ENCODE results near the gene MAD1L1. TPM values are rescaled to one million over a fixed set of nuclear protein-coding genes. Genes with fewer than 3 reads are reported as not detected.

Gene MAD1L1
- total RNA-seq, 1 experiment from 2014 or later, result 43.8 TPM

GRCh38 chr7:2016761-2017480 is 215.8 kb downstream of the MAD1L1 start:
- peak; percentile 9 for DNase-seq (ENCODE audit: low spot score)
- POLR2A ChIA-PET, result no interaction called here
- TF ChIP-seq, protein P1, sequence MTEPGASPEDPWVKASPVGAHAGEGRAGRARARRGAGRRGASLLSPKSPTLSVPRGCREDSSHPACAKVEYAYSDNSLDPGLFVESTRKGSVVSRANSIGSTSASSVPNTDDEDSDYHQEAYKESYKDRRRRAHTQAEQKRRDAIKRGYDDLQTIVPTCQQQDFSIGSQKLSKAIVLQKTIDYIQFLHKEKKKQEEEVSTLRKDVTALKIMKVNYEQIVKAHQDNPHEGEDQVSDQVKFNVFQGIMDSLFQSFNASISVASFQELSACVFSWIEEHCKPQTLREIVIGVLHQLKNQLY (CRISPR knock-in tag; IDR thresholded peaks at IDR 0.05), result no peak
- no peak for TF ChIP-seq JAZF1 (CRISPR knock-in tag; IDR thresholded peaks at IDR 0.05)
- TF ChIP-seq SP1 (CRISPR knock-in tag; conservative IDR thresholded peaks at IDR 0.05), result no peak
- CTCF ChIA-PET, result no interaction called here
- Mint-ChIP-seq H3K27me3 (ENCODE audit: low read depth) (no peaks in the 10 kb centered on the region), H3K36me3 (no peaks in the 10 kb centered on the region), H3K9me3 (no peaks in the 10 kb centered on the region), H3K4me3 (no peak overlapping the region), H3K4me1 (peaks cover 4% of the 10 kb centered on the region), H3K27ac (0 out of 2 replicates have a peak overlapping the region, but pooled peaks have one; percentile 49)
- no peak for ATAC-seq

DNA sequence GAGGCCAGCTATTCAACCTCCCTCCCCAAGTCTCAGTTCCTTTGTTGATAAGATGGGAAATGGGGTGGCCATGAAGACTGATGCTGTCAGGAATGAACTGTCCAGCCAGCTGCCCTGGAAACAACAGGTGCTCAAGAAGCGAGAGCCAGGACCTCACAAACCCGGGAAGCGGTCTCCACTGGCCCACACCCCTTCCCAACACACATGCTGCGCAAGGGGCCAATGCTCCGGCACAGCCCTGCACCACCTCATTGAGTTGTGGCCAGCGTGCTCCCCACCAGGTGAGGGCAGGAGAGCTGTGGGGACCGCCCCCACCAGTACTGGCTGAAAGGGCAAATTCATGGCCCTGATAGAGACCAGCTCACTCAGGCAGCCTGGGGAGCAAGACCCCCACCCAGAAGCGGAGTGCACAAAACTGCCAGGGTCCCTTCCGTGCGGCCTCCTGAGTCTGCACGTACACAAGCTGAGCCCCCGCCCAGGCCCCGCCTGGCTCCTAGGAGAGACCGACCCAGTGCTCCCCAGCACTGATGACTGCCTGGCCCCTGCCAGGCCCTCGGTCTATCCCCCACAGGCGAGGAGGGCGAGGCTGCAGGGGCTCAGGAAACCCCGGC is 216.6 kb downstream of the MAD1L1 start:
- CTCF ChIA-PET, result no interaction called here
- H3K27me3 Mint-ChIP-seq (ENCODE audit: low read depth), result no peaks in the 10 kb centered on the region
- POLR2A ChIA-PET, result no interaction called here

More for the DNA sequence above, 216.6 kb downstream of the MAD1L1 start:
- Mint-ChIP-seq H3K27ac (no peak overlapping the region), H3K9me3 (no peaks in the 10 kb centered on the region), H3K4me3 (no peak overlapping the region), H3K4me1 (peaks cover 4% of the 10 kb centered on the region), H3K36me3 (no peaks in the 10 kb centered on the region)
- TF ChIP-seq ZNF416 (CRISPR knock-in tag; IDR thresholded peaks at IDR 0.05) (no peak), ZNF671 (CRISPR knock-in tag; IDR thresholded peaks at IDR 0.05) (no peak), NFE2L1 (CRISPR knock-in tag; IDR thresholded peaks at IDR 0.05) (no peak), ZNF396 (CRISPR knock-in tag; IDR thresholded peaks at IDR 0.05; ENCODE audit: borderline replicate concordance) (no peak), PRRX2 (CRISPR knock-in tag; IDR thresholded peaks at IDR 0.05) (no peak), GABPB1 (CRISPR knock-in tag; IDR thresholded peaks at IDR 0.05) (no peak), MXD4 (CRISPR knock-in tag; IDR thresholded peaks at IDR 0.05; ENCODE audit: borderline replicate concordance) (no peak), ZMAT4 (CRISPR knock-in tag; IDR thresholded peaks at IDR 0.05) (no peak), ZNF138 (CRISPR knock-in tag; conservative IDR thresholded peaks at IDR 0.05) (no peak), ZNF232 (CRISPR knock-in tag; IDR thresholded peaks at IDR 0.05) (no peak), TCF7 (CRISPR knock-in tag; IDR thresholded peaks at IDR 0.05; ENCODE audit: low read depth) (no peak), ZNF512 (CRISPR knock-in tag; IDR thresholded peaks at IDR 0.05; ENCODE audit: borderline replicate concordance) (no peak), ZNF317 (CRISPR knock-in tag; IDR thresholded peaks at IDR 0.05; ENCODE audit: borderline replicate concordance, low read depth) (no peak), TP53 (CRISPR knock-in tag; IDR thresholded peaks at IDR 0.05) (no peak)
- TF ChIP-seq, protein P2, sequence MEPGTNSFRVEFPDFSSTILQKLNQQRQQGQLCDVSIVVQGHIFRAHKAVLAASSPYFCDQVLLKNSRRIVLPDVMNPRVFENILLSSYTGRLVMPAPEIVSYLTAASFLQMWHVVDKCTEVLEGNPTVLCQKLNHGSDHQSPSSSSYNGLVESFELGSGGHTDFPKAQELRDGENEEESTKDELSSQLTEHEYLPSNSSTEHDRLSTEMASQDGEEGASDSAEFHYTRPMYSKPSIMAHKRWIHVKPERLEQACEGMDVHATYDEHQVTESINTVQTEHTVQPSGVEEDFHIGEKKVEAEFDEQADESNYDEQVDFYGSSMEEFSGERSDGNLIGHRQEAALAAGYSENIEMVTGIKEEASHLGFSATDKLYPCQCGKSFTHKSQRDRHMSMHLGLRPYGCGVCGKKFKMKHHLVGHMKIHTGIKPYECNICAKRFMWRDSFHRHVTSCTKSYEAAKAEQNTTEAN (CRISPR knock-in tag; IDR thresholded peaks at IDR 0.05), result no peak
- TF ChIP-seq, protein P3, sequence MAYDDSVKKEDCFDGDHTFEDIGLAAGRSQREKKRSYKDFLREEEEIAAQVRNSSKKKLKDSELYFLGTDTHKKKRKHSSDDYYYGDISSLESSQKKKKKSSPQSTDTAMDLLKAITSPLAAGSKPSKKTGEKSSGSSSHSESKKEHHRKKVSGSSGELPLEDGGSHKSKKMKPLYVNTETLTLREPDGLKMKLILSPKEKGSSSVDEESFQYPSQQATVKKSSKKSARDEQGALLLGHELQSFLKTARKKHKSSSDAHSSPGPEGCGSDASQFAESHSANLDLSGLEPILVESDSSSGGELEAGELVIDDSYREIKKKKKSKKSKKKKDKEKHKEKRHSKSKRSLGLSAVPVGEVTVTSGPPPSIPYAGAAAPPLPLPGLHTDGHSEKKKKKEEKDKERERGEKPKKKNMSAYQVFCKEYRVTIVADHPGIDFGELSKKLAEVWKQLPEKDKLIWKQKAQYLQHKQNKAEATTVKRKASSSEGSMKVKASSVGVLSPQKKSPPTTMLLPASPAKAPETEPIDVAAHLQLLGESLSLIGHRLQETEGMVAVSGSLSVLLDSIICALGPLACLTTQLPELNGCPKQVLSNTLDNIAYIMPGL (CRISPR knock-in tag; IDR thresholded peaks at IDR 0.05), result no peak
- TF ChIP-seq, protein P4, sequence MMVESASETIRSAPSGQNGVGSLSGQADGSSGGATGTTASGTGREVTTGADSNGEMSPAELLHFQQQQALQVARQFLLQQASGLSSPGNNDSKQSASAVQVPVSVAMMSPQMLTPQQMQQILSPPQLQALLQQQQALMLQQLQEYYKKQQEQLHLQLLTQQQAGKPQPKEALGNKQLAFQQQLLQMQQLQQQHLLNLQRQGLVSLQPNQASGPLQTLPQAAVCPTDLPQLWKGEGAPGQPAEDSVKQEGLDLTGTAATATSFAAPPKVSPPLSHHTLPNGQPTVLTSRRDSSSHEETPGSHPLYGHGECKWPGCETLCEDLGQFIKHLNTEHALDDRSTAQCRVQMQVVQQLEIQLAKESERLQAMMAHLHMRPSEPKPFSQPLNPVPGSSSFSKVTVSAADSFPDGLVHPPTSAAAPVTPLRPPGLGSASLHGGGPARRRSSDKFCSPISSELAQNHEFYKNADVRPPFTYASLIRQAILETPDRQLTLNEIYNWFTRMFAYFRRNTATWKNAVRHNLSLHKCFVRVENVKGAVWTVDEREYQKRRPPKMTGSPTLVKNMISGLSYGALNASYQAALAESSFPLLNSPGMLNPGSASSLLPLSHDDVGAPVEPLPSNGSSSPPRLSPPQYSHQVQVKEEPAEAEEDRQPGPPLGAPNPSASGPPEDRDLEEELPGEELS (CRISPR knock-in tag; IDR thresholded peaks at IDR 0.05), result no peak
- TF ChIP-seq, protein P5, sequence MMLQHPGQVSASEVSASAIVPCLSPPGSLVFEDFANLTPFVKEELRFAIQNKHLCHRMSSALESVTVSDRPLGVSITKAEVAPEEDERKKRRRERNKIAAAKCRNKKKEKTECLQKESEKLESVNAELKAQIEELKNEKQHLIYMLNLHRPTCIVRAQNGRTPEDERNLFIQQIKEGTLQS (CRISPR knock-in tag; conservative IDR thresholded peaks at IDR 0.05), result no peak
- TF ChIP-seq, protein P1 (CRISPR knock-in tag; IDR thresholded peaks at IDR 0.05), result no peak
- peak; percentile 9 for DNase-seq (ENCODE audit: low spot score)
- ATAC-seq, result no peak
